Activated gamma-delta T cell treated with anti-CD3 and anti-CD28 coated beads, Interleukin-2, amount 50 U/mL, for 16 hours (primary cell): ENCODE data around the gene HERPUD2.
"Not testable (repeated sequence)": the region's sequence is repeated elsewhere in the genome, so short reads cannot be mapped to it uniquely, and the experiment has no call there.

ENCODE experiments used
- DNase-seq: peaks from one replicate; pipeline ENCODE4 v3.0.0-alpha.2; 2020; ENCODE audit warnings: low read depth

HERPUD2 gene

GRCh38 chr7:35714407-35714806, 19.5 kb upstream of the HERPUD2 start:
- no peak for DNase-seq

GRCh38 chr7:35712563-35713226, 17.8 kb upstream of the HERPUD2 start:
- DNase-seq = no peak

GRCh38 chr7:35707422-35707821, 12.5 kb upstream of the HERPUD2 start:
- DNase-seq = no peak

DNA sequence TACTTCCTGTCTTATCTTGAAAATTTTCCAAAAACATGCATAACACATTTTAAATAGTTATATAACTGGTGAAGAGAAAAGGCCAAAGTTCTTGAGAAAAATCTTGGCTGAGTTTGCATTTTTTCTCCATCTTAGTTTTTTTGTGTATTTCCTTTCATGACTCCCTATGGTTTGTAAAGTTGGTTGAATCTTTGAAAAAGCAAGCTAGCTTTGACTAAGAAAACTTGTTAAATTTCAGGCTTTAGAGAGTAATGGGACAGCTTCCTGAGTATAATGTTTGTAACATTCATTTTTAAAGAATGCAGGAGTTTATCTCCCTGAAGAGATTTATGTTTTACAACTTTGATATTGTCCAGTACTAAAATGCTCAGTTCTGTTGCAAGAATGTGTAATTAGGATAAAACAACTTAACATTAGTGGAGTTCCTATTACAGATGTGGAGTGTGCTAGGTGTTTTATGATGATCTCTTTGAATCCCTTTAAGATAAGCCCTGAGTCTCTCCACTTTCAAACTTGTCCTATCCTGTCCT, 11.1 kb upstream of the HERPUD2 start:
- no peak for DNase-seq

DNA sequence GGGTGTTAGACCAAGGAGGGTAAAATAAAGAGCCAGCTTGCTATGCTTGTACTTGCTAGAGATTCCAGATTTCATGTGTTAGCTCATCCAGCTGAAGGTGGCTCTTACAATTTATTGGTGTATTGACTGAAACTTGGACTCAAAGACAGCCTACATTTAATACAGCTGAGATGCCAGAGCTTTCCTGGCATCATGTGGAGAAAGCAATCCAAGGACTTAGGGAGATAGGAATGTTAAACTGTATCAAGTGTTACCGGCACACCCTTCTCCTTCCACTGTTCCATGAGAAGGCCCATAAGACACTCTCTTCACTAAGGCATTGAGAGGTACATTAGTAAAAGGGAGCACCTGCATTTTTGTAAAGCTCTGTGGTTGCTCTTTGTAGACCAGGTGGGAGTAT, 9.3 kb upstream of the HERPUD2 start:
- DNase-seq = no peak

GRCh38 chr7:35702541-35702940, 7.6 kb upstream of the HERPUD2 start:
- no peak for DNase-seq

GRCh38 chr7:35701287-35701900, 6.5 kb upstream of the HERPUD2 start:
- no peak for DNase-seq

GRCh38 chr7:35700865-35701264, 5.9 kb upstream of the HERPUD2 start:
- no peak for DNase-seq

DNA sequence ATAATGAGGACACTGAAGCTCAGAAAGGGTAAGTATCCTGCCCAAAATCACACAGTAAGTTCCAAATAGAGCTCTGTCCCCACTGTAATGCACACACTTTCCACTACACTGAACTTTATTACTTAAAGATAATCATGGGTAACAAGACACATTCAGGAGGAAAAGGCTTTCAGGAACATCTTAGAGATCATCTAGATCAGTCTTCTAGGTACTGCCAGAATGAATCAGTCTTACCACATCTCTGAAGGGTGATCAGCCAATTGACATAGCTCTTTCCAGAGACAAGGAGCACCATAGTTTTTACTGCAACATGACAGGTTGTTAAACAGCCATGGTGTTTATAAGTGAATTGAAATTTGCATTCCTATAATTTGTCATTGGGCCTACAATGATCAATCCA, 5.4 kb upstream of the HERPUD2 start:
- DNase-seq = no peak

DNA sequence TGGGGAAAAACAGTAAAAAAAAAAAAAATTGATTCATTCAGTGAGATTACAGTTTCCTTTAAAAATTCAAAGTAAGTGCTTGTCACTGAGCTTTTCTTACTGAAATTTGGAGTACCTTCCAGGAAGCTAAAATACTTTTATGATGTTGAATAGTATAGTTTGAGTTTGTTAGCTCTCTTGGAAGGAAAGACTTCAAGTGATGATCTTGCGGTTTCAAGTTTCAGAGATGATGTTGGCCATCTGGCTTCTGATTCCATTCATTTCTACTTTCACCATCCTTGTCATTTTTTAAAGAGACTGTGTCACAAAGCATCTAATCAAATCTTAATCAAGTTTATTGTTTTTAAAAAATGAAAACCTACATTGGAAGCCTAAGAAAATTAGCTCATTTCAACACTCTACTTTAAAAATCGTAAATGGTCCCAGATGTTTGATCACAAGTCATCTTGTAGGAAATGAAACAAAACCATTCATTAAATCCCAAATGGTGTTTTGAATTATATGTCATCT, 4.9 kb upstream of the HERPUD2 start:
- no peak for DNase-seq

DNA sequence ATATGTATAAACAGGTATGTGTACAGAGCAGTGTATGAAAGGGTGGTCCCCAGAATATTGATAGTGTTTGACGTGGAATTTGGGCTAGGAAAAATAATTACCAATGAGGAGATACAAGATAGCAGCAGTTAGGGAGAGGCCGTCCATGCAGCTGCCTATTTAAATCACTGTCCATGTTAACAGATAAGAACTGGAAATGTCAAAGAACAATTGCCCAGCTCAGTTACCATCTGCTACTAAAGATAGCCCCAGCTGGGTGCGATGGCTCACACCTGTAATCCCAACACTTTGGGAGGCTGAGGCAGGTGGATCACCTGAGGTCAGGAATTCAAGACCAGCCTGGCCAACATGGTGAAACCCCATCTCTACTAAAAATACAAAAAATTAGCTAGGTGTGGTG, 3.4 kb upstream of the HERPUD2 start:
- DNase-seq = not testable (repeated sequence)

DNA sequence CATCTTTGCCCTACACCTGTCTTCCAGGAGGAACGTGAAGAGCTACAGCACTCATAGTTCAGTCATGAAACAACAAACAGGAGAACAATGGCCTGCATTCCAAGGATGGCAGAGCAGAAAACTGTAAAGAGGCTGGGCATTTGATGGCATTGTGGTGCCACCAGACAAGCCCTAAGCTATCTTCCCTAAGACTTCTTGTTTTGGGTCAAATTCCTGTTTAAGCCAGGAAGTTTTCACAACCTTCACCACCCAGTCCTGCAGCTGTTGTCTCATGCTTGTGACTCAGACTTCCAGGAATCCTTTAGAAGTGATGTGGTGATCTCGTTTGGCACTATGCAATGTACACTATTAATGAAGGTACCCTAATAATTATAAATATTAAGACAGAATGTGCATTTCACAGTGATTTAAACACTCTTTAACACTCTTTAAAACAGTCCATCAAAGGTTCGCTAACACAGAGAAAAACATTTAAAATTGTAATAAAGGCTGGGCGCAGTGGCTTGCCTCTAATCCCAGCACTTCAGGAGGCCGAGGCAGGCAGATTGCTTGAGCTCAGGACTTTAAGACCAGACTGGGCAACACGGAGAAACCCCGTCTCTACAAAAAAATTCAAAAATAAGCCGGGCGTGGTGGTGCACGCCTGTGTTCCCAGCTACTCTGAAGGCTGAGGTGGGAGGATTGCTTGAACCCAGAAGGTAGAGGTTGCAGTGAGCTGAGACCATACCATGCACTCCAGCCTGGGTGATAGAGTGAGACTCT, 2.7 kb upstream of the HERPUD2 start:
- no peak for DNase-seq

- DNase-seq = no peak
Observed at GRCh38 chr7:35695987-35696386, 1.1 kb upstream of the HERPUD2 start.

GRCh38 chr7:35695473-35695850, 527 bp upstream of the HERPUD2 start:
- no peak for DNase-seq

GRCh38 chr7:35694161-35694783, 663 bp downstream of the HERPUD2 start:
- no peak for DNase-seq

DNA sequence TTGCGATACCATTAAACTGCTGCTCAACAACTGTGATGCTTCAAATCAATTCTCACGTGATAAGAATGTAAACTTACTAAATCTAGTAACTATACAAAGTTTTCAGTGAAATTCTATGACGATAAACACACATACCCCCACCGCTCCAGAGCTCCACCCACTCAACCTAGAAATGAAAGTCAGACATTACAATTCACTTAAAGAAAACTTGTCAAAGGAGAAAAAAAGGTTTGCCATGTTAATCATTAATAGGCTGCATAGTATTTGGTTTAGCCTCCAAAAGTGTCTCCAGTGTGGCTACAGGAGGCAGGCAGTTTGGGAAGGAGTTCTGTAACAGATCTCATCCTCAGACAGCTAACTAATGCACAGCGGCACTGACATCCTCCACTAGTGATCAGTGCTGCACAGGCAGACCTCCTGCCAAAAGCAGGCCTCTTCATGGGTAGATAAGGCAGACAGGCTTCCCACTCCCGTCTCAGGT, 3.1 kb downstream of the HERPUD2 start:
- no peak for DNase-seq

DNA sequence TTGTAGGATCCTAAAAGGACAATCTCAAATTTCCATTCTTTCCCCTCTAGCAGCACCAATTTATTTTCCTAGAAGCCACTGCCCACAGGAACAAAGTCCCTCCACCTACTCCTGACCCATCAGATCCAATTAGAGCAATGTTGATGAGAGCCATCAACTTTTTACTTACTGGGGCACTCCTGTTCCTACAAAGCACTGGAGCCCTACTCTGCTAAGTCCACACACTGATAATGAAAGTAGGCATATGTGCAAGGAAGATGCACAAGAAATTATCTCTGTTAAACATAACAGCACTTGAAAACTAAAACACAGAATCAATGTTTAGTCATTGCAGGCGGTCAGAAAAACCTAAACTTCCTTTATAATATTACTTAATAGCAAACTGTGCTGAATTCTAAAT, 3.6 kb downstream of the HERPUD2 start:
- no peak for DNase-seq

DNA sequence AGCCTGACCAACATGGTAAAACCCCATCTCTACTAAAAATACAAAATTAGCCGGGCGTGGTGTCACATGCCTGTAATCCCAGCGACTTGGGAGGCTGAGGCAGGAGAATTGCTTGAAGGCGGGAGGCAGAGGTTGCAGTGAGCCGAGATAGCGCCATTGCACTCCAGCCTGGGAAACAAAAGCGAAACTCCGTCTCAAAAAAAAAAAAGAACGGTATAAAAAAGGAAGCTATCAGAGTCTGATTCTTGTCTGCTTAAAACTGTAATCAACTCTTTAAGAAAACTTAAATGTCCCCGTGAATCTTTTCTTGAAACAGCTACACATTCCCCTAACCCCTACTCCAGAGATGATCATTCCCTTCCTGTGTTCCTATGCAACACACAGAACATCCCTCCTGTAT, 4.3 kb downstream of the HERPUD2 start:
- not testable (repeated sequence) for DNase-seq

GRCh38 chr7:35685781-35686180, 9.2 kb downstream of the HERPUD2 start:
- DNase-seq = no peak

GRCh38 chr7:35681231-35682029, 13.5 kb downstream of the HERPUD2 start:
- DNase-seq = no peak

GRCh38 chr7:35680403-35681013, 14.4 kb downstream of the HERPUD2 start:
- no peak for DNase-seq
